HepG2 (cell line): ENCODE results near the gene UBE2D4.

Experiments
- KLF15 ChIP-seq: sonication (generic); formaldehyde crosslinking; IDR thresholded peaks from 2 replicates; pipeline ENCODE4 v1.8.1; 2023; ENCODE audit warnings: borderline replicate concordance, mild to moderate bottlenecking, inconsistent platforms, missing genetic modification reagents, mixed read lengths
- POLR2A ChIP-seq, 2 experiments: IDR thresholded peaks; 2 replicates each; pipeline ENCODE4 v1.6.1; 2011; ENCODE audit warnings: low read depth in 2 of 2, low read length in 2 of 2, mild to moderate bottlenecking in 1 of 2, moderate library complexity in 1 of 2; ENCODE audit not compliant: insufficient read depth in 1 of 2
- ZNF468 ChIP-seq: sonication (generic); formaldehyde crosslinking; IDR thresholded peaks from 2 replicates; pipeline ENCODE4 v1.8.0; 2022; ENCODE audit warnings: mild to moderate bottlenecking, moderate library complexity, missing genetic modification reagents
- TF ChIP-seq, protein P1 (sequence below): sonication (generic); formaldehyde crosslinking; IDR thresholded peaks from 2 replicates; pipeline ENCODE4 v1.5.0; 2020; ENCODE audit warnings: mild to moderate bottlenecking, missing genetic modification reagents

DNA sequence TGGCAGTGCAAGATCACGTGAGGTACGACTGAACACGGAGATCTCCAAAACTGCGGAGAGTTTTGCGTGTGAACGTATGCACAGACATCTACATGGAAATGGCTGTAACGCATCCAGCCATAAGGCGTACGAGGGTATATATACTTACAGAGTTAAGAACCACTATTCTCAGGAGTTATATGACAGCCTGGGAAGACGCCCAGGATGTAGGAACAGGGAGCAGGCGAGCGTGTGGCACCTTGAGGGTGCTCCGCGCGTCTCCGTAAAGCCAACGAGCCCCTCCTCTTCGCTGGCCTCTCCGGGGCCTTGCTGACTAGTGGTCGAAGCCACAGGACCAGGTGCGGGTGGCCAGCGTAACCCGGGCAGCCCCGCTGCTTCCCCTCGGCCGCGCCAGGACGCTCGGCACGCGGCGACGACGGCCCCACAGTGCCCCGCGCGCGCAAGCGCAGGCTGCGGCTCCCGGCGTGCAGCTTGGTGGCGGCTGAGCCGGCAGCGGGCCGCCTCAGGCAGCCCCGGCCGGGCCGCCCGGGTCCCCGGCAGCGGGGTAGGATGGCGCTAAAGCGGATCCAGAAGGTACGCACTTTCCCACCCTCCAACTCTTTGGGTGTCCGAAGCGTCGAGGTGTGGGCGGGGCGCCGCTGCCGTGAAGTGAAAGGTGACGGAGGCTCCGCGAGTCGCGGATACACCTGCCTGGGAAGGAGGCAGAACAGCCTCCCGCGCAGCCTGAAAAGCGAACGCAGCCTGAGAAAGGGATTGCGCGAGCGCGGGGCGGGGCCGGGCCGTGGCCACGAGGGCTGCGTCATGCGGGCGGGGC is at the start of gene UBE2D4:
- TF ChIP-seq, protein P1, sequence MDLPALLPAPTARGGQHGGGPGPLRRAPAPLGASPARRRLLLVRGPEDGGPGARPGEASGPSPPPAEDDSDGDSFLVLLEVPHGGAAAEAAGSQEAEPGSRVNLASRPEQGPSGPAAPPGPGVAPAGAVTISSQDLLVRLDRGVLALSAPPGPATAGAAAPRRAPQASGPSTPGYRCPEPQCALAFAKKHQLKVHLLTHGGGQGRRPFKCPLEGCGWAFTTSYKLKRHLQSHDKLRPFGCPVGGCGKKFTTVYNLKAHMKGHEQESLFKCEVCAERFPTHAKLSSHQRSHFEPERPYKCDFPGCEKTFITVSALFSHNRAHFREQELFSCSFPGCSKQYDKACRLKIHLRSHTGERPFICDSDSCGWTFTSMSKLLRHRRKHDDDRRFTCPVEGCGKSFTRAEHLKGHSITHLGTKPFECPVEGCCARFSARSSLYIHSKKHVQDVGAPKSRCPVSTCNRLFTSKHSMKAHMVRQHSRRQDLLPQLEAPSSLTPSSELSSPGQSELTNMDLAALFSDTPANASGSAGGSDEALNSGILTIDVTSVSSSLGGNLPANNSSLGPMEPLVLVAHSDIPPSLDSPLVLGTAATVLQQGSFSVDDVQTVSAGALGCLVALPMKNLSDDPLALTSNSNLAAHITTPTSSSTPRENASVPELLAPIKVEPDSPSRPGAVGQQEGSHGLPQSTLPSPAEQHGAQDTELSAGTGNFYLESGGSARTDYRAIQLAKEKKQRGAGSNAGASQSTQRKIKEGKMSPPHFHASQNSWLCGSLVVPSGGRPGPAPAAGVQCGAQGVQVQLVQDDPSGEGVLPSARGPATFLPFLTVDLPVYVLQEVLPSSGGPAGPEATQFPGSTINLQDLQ (CRISPR knock-in tag): peak; percentile 96
- TF ChIP-seq KLF15 (CRISPR knock-in tag): peak; percentile 75; the same call in 1 of the 2 replicates
- peak; percentile 95 to 96 for TF ChIP-seq POLR2A (IDR thresholded peaks at IDR 0.05; ENCODE audit: insufficient read depth in 1 of 2, low read depth in 2 of 2, low read length in 2 of 2)
- peak; percentile 90; the same call in 1 of the 2 replicates for TF ChIP-seq ZNF468 (CRISPR knock-in tag)
